GM18502 (cell line): ENCODE data around the gene UCP2.

Experiments used
- ATAC-seq: cut with Tn5 transposase; IDR thresholded peaks from one replicate; pipeline ENCODE4 v1.9.1; 2021; ENCODE audit warnings: mild to moderate bottlenecking; ENCODE audit not compliant: unreplicated experiment, poor library complexity

UCP2 gene

GRCh38 chr11:74010306-74011300 lies 28.0 kb upstream of the UCP2 start:
- ATAC-seq = no peak

DNA sequence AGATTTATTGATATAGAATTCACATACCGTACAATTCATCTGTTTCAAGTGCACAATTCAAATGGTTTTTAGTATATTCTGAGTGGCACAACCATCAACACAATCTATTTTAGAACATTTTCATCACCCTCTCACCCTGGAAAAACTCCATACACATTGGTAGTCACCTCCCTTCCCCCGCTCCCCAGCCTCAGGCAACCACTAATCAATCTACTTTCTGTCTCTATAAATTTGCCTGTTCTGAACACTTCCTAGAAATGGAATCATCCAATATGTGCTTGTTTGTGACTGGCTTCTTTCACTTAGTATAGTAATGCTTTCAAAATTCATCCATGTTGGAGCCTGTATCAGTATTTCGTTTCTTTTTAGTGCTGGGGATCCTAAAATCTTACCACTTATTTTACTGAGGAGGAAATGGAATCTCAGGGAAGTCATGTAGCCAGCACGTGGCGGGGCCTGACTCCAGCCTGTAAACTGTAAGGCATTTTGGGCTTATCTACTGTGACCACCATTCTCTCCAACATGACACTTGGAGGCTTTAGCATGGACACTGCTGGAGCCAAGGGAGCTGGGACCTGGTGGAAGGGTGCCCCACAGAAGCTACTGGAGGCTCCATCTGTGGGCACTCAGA lies 27.1 kb upstream of the UCP2 start:
- no peak for ATAC-seq

DNA sequence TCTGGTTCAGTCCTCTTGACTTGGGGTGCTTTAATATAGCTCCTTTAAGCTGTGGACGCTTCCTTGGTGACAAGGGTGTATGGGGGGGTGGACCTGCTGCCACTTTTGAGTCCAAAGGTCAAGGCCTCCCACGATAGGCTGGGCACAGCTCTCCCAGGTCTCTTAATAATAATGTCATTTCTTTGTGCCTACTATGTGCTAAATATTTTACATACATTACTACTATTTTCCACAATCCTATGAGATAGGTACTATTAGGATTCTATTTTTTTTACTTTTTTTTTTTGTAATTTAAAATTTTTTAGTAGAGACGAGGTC lies 26.5 kb upstream of the UCP2 start:
- ATAC-seq = no peak

DNA sequence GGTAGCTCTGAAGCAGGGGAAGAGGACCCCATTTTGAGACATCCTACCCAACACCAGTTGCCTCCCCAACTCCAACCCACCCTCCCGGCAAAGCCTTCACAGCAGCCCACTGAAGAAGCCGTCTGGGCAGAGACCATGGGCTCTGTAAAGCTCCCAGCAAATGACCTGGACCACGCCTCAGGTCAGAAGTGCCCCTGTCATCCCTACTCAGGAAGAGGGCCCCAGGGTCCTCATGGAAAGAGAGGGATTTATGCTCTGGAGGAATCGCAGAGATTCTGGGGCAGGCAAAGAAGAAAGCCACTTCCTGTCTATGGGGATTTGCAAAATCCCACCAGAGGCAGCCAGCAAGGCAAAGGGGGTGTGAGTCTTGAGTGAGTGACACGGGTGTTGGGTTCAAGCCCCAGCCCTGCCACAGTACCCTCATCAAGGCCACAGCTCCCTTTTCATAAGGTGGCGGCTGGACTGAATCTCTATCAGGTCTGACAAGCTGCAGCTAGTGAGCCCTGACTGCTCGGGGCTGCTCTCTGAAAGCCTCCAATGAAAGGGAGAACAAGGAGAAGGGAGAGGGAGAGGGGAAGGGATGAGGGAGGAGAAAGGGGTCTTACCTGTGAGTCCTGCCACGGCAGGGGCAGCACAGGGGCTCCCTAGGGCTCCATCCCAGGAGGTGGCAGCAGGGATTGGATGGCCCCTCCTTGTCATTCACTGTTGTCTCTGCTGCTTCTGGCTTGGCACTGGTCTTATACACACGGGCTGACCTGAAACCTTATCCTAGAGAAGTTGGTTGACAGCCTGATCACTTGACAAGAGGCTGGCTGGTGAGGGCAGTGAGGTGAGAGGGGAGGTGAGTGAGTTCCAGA lies 26.0 kb upstream of the UCP2 start, which contains the start of gene UCP3:
Gene UCP3 (minus strand): TSS at position 713 of the 857 bp plus-strand sequence. CDS start 2,043 bp downstream, outside the sequence.
- ATAC-seq = no peak

DNA sequence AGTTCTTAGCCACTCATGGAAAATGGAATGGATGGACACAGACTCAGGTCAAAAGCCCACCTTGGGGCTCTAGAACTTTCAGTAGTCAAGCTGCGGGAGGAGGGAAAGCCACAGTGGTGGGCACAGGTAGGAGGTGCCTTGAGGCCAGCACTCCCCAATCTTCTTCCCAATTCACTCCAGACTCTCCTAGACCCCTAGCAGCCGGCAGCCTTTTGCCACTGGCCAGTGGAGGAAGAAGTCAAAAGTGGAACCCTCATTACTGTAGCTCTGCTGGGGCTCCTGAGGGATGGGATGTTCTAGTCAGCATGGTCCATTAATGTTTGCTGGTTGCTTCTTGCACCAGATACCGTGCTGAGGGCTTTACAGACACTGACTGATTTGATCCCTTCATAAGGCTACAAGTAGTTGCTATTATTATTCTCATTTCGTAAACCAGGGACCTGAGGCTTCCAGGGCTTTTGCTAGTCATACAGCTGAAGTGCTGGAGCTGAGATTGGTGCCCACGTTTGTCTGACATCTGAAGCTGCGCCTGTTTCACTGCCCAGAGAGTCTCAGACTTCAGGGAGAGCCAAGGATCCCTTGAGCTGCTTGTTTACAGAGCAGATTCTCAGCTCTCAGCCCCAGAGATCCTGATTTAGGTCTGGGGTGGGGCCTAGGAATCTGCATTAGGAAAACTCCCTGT lies 25.2 kb upstream of the UCP2 start:
- ATAC-seq = no peak

GRCh38 chr11:74006743-74007304 lies 24.2 kb upstream of the UCP2 start:
- no peak for ATAC-seq

- ATAC-seq = no peak
Observed at GRCh38 chr11:74005721-74006517, 23.3 kb upstream of the UCP2 start.

- no peak for ATAC-seq
Observed at GRCh38 chr11:74004759-74005615, 22.3 kb upstream of the UCP2 start.

DNA sequence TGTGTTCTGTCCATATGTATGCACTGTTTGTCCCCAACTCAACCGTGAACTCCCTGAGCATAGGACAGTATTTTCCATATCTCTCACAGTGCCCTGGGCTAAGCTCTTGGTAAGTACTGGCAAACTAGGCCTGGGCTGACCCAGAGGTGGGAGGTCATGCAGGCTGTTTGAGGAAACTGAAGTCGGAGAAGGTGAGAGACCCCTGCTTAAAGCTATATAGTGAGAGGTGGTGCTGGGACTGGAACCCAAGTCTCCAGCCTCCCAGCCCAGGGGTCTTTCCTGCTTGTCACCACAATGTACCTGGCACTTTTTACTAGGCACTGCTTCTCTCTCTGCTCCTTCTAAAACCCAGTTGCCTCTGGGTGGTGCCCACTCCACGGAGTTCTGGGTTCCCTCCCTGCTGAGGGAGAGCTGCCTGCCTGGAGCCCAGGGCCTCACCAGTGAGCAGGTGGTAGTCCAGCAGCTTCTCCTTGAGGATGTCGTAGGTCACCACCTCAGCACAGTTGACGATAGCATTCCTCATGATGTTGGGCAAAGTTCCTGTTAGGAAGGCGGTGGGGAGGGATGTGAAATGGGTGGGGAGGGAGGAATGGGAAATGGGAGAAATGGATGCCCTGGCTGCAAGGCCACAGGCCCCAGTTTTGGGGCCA lies 21.5 kb upstream of the UCP2 start:
- ATAC-seq = no peak

DNA sequence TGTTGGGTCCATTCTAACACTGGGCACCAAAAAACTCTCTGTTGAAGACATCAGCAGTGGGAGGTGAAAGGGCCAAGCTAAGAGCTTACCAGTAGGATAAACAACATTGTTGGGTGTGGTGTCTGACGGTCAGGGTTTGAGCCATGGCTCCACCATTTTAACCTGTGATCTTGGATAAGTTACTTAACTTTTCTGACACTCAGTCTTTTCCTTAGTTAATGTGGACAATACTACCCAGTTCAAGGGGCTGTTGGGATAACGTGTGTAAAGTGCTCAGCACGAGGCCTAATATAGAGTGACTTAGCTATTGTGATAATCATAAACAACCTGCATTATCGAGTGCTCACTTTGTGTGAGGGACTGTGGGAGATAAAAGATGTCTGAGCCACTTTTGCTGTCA lies 20.2 kb upstream of the UCP2 start:
- no peak for ATAC-seq

- ATAC-seq = no peak
Observed at GRCh38 chr11:74001822-74002286, 19.2 kb upstream of the UCP2 start.

DNA sequence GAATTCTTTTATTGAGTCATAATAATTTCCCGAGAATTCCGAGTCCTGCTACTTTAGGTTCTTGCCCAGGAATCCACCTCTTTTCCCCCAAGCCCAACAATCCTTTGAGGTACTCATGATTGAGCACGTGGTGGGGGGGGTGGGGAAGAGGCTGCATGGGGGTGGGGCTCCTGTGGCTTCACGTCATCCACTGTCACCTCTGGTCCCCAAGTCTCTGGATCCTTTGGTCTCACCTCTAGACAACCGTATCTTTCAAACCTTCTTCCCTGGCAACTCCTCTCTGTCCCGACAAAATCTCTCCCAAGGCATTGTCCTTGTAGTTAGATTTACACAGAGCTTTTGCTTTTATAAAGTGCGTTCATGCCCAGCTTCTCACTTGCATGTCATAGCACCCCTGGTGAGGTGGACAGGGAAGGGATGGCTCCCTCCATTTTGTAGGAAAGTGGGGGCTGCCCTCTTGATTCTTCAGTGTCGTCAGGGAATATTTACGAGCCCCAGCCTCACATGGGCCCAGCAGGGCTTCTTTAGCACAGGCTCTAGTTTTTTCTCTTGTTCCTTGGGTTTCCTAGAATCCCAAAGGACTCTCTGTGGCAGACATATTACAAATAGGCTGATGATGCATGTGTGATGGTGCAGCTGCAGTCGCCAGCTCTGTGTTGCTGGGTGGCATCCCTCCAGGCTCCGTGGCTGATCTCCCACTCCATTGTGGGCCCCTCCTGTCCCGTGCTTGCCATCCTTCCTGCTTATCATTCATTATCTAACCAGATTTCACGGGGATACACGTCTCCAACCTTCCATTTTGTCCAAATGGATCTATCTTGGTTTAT lies 17.9 kb upstream of the UCP2 start:
- no peak for ATAC-seq

- no peak for ATAC-seq
Observed at GRCh38 chr11:73999581-74000306, 17.1 kb upstream of the UCP2 start.

DNA sequence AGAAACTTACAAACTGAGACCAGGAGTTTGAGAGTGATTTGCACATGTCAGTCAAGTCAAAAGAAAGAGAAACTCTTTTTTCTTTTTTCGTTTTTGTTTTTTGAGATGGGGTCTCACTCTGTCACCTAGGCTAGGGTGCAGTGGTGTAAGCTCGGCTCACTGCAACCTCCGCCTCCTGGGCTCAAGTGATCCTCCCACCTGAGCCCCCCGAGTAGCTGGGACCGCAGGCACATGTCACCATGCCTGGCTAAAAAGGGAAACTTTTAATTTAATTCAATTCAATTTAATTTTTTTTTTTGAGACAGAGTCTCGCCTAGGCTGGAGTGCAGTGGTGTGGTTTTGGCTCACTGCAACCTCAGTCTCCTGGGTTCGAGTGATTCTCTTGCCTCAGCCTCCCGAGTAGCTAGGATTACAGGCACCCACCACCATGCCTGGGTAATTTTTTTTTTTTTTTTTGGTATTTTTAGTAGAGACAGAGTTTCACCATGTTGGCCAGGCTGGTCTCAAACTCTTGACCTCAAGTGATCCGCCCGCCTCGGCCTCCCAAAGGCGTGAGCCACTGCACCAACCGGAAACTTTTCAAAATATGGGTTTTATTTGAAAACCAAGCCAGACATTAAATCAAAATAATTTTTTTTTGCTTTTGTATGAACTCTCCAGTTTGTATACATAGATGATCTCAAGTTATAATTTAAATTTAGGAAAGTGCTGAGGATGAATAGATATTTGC lies 16.4 kb upstream of the UCP2 start:
- no peak for ATAC-seq

GRCh38 chr11:73997120-73997770 lies 14.6 kb upstream of the UCP2 start:
- no peak for ATAC-seq
